Rectal smooth muscle tissue (tissue), 1 donor: ENCODE data around the gene FAM236B.
"Not testable (repeated sequence)": the region's sequence is repeated elsewhere in the genome, so short reads cannot be mapped to it uniquely, and the experiment has no call there.

Source experiments
- H3K27ac ChIP-seq: one replicate; pipeline ENCODE4 v1.7.0; 2013; ENCODE audit warnings: low read depth, low read length, inconsistent platforms
- H3K27me3 ChIP-seq: one replicate; pipeline ENCODE4 v1.7.0; 2013; ENCODE audit warnings: low read length; ENCODE audit not compliant: control insufficient read depth, insufficient read depth
- H3K36me3 ChIP-seq: one replicate; pipeline ENCODE4 v1.7.0; 2013; ENCODE audit warnings: low read length; ENCODE audit not compliant: control insufficient read depth, insufficient read depth
- H3K4me1 ChIP-seq: one replicate; pipeline ENCODE4 v1.7.0; 2013; ENCODE audit warnings: low read length; ENCODE audit not compliant: control insufficient read depth, insufficient read depth
- H3K4me3 ChIP-seq: one replicate; pipeline ENCODE4 v1.7.0; 2013; ENCODE audit warnings: low read length
- H3K9ac ChIP-seq: one replicate; pipeline ENCODE4 v1.7.0; 2013; ENCODE audit warnings: low read length

FAM236B gene

DNA sequence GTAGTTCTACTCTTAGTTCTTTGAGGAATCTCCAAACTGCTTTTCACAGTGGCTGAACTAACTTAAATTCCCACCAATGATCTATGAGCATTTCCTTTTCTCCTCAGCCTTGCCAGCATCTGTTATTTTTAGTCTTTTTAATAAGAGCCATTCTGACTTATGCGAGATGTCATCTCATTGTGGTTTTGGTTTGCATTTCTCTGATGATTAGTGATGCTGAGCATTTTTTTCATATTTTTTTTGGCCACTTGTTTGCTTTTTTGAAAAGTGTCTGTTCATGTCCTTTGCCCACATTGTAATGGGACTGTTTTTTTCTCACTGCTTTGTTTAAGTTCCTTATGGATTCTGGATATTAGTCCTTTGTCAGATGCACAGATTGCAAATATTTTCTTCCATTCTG lies 46.9 kb downstream of the FAM236B start:
- no peaks in the 10 kb centered on the region for H3K4me1 ChIP-seq
- no peaks in the 10 kb centered on the region for H3K36me3 ChIP-seq
- no peak overlapping the region for H3K27ac ChIP-seq
- no peak overlapping the region for H3K4me3 ChIP-seq
- H3K27me3 ChIP-seq, result no peaks in the 10 kb centered on the region
- no peak overlapping the region for H3K9ac ChIP-seq

DNA sequence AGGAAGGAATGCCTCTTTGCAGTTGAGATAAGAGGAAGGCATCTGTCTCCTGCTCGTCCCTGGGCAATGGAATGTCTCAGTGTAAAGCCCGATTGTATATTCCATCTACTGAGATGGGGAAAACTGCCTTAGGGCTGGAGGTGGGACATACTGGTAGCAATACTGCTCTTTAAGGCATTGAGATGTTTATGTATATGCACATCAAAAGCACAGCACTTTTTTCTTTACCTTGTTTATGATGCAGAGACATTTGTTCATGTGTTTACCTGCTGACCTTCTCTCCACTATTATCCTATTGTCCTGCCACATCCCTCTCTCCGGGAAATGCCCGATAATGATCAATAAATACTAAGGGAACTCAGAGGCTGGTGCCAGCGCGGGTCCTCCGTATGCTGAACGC lies 48.8 kb downstream of the FAM236B start:
- H3K4me3 ChIP-seq, result not testable (repeated sequence)

More for the DNA sequence above, 48.8 kb downstream of the FAM236B start:
- H3K36me3 ChIP-seq, H3K27me3 ChIP-seq, H3K4me1 ChIP-seq, H3K9ac ChIP-seq, H3K27ac ChIP-seq: not testable (repeated sequence)
